GM12892 (cell line): Measurements from ENCODE around the gene PLPP1.

Experiments
- POLR2A ChIP-seq: IDR thresholded peaks from 2 replicates; pipeline ENCODE4 v1.6.1; 2011; ENCODE audit warnings: low read depth, low read length, control low read depth
- POLR2AphosphoS5 ChIP-seq: IDR thresholded peaks from 2 replicates; pipeline ENCODE4 v1.6.1; 2011; ENCODE audit warnings: low read depth, low read length, control low read depth

DNA sequence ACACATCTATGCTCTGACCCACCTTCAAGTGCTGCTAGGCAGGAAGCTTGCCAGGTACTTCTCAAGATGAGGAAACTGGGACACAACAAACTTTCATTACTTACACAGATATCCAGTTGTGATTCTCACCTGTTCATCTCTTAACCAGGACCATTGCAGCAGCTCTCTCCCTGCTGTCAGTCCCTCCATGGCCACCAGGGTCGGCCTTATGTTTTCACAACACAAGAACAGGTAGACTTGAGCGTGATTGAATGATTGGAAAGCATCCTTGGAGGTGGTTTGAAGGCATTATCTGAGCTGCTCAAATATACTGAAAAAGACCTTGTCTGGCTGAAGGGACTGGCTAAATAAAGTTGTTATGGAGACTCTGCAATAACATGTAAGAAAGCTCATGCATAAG is 132.6 kb downstream of the PLPP1 start:
- no peak for TF ChIP-seq POLR2A
- no peak for TF ChIP-seq POLR2AphosphoS5
